Endothelial cell of umbilical vein (primary cell): Measurements from ENCODE around the gene MAML2. TPM values are rescaled to one million over a fixed set of nuclear protein-coding genes. Genes with fewer than 3 reads are reported as not detected.

Source experiments
- BruUV-seq: library from RNA; stranded (reverse); fragments of 400-500 nt; replicated peaks from 2 replicates; lab custom pipeline; 2021; lab: Mats Ljungman, UMichigan
- CTCF ChIA-PET: fragments of 300-600, 350-600 bp; sonication (Branson Sonifier 250); formaldehyde crosslinking; loops from one replicate; lab custom pipeline; 2021; ENCODE audit warnings: antibody characterized with exemption, inconsistent platforms; lab: Charles Lee
- POLR2A ChIA-PET: fragments of 300-600, 350-600 bp; sonication (Branson Sonifier 250); formaldehyde crosslinking; loops from one replicate; lab custom pipeline; 2021; ENCODE audit warnings: antibody characterized with exemption, inconsistent platforms; lab: Charles Lee
- DNase-seq: peaks from one replicate; pipeline ENCODE4 v3.0.0-alpha.2; 2011; ENCODE audit warnings: low read depth, low spot score
- FAIRE-seq: peaks from 2 replicates; lab custom pipeline; 2011; peaks lifted over from hg19 to GRCh38; lab: Jason Lieb, UNC
- H2AFZ ChIP-seq: 2 replicates; pipeline ENCODE4 v1.6.0; 2012; ENCODE audit warnings: low read depth, low read length, control low read depth, inconsistent platforms
- H3K27ac ChIP-seq: 2 replicates; pipeline ENCODE4 v1.5.1; 2011; ENCODE audit warnings: low read depth, mild to moderate bottlenecking, control low read depth, low read length, moderate library complexity; ENCODE audit not compliant: insufficient read depth
- H3K27me3 ChIP-seq, 2 experiments: 2 replicates each; pipeline versions ENCODE4 v1.6.0 to v1.6.1; 2011; ENCODE audit warnings: low read length in 2 of 2, mixed read lengths in 1 of 2; ENCODE audit not compliant: control insufficient read depth in 2 of 2, insufficient read depth in 2 of 2
- H3K36me3 ChIP-seq, 2 experiments: 2 replicates in 1 of 2; 3 replicates in 1 of 2; pipeline ENCODE4 v1.5.1; 2011; ENCODE audit warnings: low read length in 2 of 2, mild to moderate bottlenecking in 1 of 2, moderate library complexity in 1 of 2; ENCODE audit not compliant: control insufficient read depth in 2 of 2, insufficient read depth in 2 of 2; ENCODE audit errors: extremely low read depth in 1 of 2
- H3K4me1 ChIP-seq: 3 replicates; pipeline ENCODE4 v1.5.1; 2011; ENCODE audit warnings: mild to moderate bottlenecking, low read length; ENCODE audit not compliant: control insufficient read depth, insufficient read depth; ENCODE audit errors: extremely low read depth
- H3K4me2 ChIP-seq: 2 replicates; pipeline ENCODE4 v1.6.1; 2011; ENCODE audit warnings: low read length, control low read depth, mixed read lengths; ENCODE audit not compliant: insufficient read depth
- H3K4me3 ChIP-seq, 3 experiments: fragments of 200-600 bp in 1 of 3; sonication (generic), shearing (Covaris generic) in 1 of 3; replicated peaks in 1 of 3; 2 replicates each; pipeline ENCODE4 v1.5.1; 2011 to 2016; ENCODE audit warnings: control low read depth in 3 of 3, low read length in 3 of 3, mild to moderate bottlenecking in 2 of 3, inconsistent platforms in 1 of 3, low read depth in 1 of 3, moderate library complexity in 1 of 3; ENCODE audit not compliant: insufficient read depth in 1 of 3
- H3K79me2 ChIP-seq: 2 replicates; pipeline ENCODE4 v1.6.0; 2012; ENCODE audit warnings: low read length, inconsistent platforms; ENCODE audit not compliant: control insufficient read depth, insufficient read depth
- H3K9ac ChIP-seq: replicated peaks from 2 replicates; pipeline ENCODE3; 2011; ENCODE audit warnings: low read length, control low read depth; ENCODE audit not compliant: insufficient read depth; ENCODE audit errors: extremely low read depth
- H3K9me1 ChIP-seq: replicated peaks from 3 replicates; pipeline ENCODE4 v1.6.0; 2011; ENCODE audit warnings: mild to moderate bottlenecking, low read length; ENCODE audit not compliant: control insufficient read depth, insufficient read depth; ENCODE audit errors: extremely low read depth
- H3K9me3 ChIP-seq: replicated peaks from 2 replicates; pipeline ENCODE4 v1.5.1; 2012; ENCODE audit warnings: low read length, inconsistent platforms; ENCODE audit not compliant: control insufficient read depth, insufficient read depth
- H4K20me1 ChIP-seq: replicated peaks from 2 replicates; pipeline ENCODE3; 2011; ENCODE audit warnings: mild to moderate bottlenecking, low read length; ENCODE audit not compliant: control insufficient read depth, insufficient read depth; ENCODE audit errors: extremely low read depth
- FOS ChIP-seq: IDR thresholded peaks from 2 replicates; pipeline ENCODE4 v1.6.1; 2011; ENCODE audit warnings: mild to moderate bottlenecking, low read length, moderate library complexity, borderline replicate concordance; ENCODE audit not compliant: insufficient read depth
- GATA2 ChIP-seq: IDR thresholded peaks from 2 replicates; pipeline ENCODE4 v1.7.0; 2011; ENCODE audit warnings: low read depth, mild to moderate bottlenecking, moderate library complexity, mixed read lengths, low read length; ENCODE audit not compliant: insufficient read length, insufficient read depth
- JUN ChIP-seq: IDR thresholded peaks from 2 replicates; pipeline ENCODE4 v1.6.1; 2011; ENCODE audit warnings: borderline replicate concordance, low read depth; ENCODE audit not compliant: insufficient read length, insufficient read depth
- POLR2AphosphoS5 ChIP-seq: IDR thresholded peaks from 2 replicates; pipeline ENCODE4 v1.6.1; 2012; ENCODE audit warnings: low read depth, mild to moderate bottlenecking, control low read depth, low read length, moderate library complexity; ENCODE audit not compliant: insufficient read depth
- dilution Hi-C: fragments of 300-500 bp; cut with MboI; formaldehyde crosslinking; loops from one replicate; pipeline ENCODE4 v1.15.0; 2019; ENCODE audit warnings: low sequenced_read_pairs; ENCODE audit not compliant: extremely low pct_ligation_motif_present
- intact Hi-C: fragments of 100-400 bp; cut with micrococcal nuclease; formaldehyde crosslinking; loops from one replicate; pipeline ENCODE4 v1.10.0; 2022
- polyA plus RNA-seq, 4 experiments: library from polyadenylated mRNA; depleted of rRNA in 3 of 4; stranded (reverse) in 3 of 4; unstranded in 1 of 4; fragments of >200 nt; gene quantifications; 2 replicates each; pipeline versions ENCODE4 v1.2.1 to v1.2.3, GENCODE V29; 2011 to 2012; ENCODE audit warnings: missing spikeins in 1 of 4
- total RNA-seq: library from RNA; stranded (reverse); gene quantifications from 2 replicates; pipeline ENCODE4 v1.2.3, GENCODE V29; 2021

Gene MAML2
- total and polyA plus RNA-seq, 2 donors (not counting 3 experiments of a cell fraction or from before 2014, with no cell fraction given): 12.4 to 16.8 TPM

GRCh38 chr11:96279018-96279895 lies 63.7 kb downstream of the MAML2 start:
- DNase-seq: no peak
- H3K27ac ChIP-seq: no peak overlapping the region
- H3K27me3 ChIP-seq: no peaks in the 10 kb centered on the region
- peaks cover 3% of the 10 kb centered on the region for H3K4me1 ChIP-seq
- no peak overlapping the region for H3K4me3 ChIP-seq
- H4K20me1 ChIP-seq: no peaks in the 10 kb centered on the region
- H3K9ac ChIP-seq: no peak overlapping the region
- H3K9me3 ChIP-seq: no peaks in the 10 kb centered on the region
- no peak for TF ChIP-seq GATA2
- no peak for TF ChIP-seq FOS
- TF ChIP-seq JUN: no peak
- no peak for TF ChIP-seq POLR2AphosphoS5
- no peaks in the 10 kb centered on the region for H3K36me3 ChIP-seq
- no peaks in the 10 kb centered on the region for H3K79me2 ChIP-seq
- no peak overlapping the region for H3K4me2 ChIP-seq
- no TSS peak for BruUV-seq
- intact Hi-C loops (no loop called here), dilution Hi-C loops (no loop called here)
- no peak overlapping the region for H2AFZ ChIP-seq
- POLR2A ChIA-PET: no interaction called here
- H3K9me1 ChIP-seq: no peaks in the 10 kb centered on the region
- CTCF ChIA-PET: interaction anchor here (1.2 to 2.6 kb wide), 2 partner anchors 15 to 64 kb away, joined by 5 to 13 read pairs; partner anchors contain the start of gene MAML2
- FAIRE-seq: no peak
